Mucosa of descending colon (tissue), 3 donors: ENCODE data around the gene C22orf31. TPM values are rescaled to one million over a fixed set of nuclear protein-coding genes. Genes with fewer than 3 reads are reported as not detected.

Experiments used
- ATAC-seq: fragments of 200-7000 bp; cut with Tn5 transposase; one replicate; pipeline ENCODE4 v1.9.1; 2020; ENCODE audit warnings: mild to moderate bottlenecking, moderate library complexity
- DNase-seq, 3 donors: peaks; one replicate each; pipeline ENCODE4 v3.0.0-alpha.2; 2020
- H3K36me3 ChIP-seq: fragments of 200-600 bp; one replicate; pipeline ENCODE4 v1.8.0; 2021; ENCODE audit warnings: low read depth, mild to moderate bottlenecking
- H3K4me1 ChIP-seq: fragments of 200-600 bp; one replicate; pipeline ENCODE4 v1.8.0; 2021; ENCODE audit warnings: low read depth, mild to moderate bottlenecking
- H3K4me3 ChIP-seq: fragments of 200-600 bp; one replicate; pipeline ENCODE4 v1.8.0; 2021; ENCODE audit warnings: mild to moderate bottlenecking
- H3K9me3 ChIP-seq: fragments of 200-600 bp; one replicate; pipeline ENCODE4 v1.8.0; 2021; ENCODE audit warnings: mild to moderate bottlenecking
- intact Hi-C, 2 donors: fragments of 100-400 bp; cut with DNase I in 1 of 2; cut with micrococcal nuclease in 1 of 2; formaldehyde crosslinking; loops; one replicate each; pipeline versions ENCODE4 v1.11.0 to v1.11.1; 2022; cut with DNase I, micrococcal nuclease
- total RNA-seq, 3 donors: library from RNA; stranded (reverse); fragmentation: NEBNext Ultra II Directional in 2 of 3; extraction: Animal tissue kit (Norgen Biotek cat#: 25700) in 2 of 3; gene quantifications; one replicate each; pipeline versions ENCODE4 v1.2.1 to v1.2.4, GENCODE V29; 2021 to 2023
- TF ChIP-seq, protein P1 (sequence below): fragments of 200-600 bp; IDR thresholded peaks from one replicate; pipeline ENCODE4 v1.8.0; 2022; ENCODE audit warnings: antibody characterized with exemption, mild to moderate bottlenecking
- donor health status: DM: no; HTN: no; CAD: no; lungs with moderate emphysema.
- donor health status: DM: no; HTN: no; CAD: no.
- donor health status: DM: no; HTN: yes; CAD: no.

Gene C22orf31
- total RNA-seq, 3 donors from 2014 or later: 0.41 TPM; not detected in 2

DNA sequence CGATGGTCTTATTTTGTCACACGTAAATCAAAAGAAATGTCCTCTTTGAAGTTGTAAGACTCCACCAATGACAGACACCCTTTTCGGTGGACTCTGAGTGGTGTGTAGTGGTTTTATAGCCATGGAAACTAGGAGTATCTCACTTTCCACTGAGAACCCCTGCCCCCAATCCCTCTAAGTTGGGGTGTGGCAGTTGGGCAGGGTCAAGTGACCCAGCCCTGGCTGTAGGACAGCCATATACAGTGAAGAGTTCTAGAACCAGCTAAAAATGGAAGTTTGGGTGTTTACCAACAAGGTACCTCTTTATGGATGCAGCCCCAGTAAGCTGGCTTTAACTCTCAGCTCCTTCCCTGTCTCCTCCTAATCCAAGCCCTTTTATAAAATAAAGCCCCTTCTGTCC, 5.2 kb downstream of the C22orf31 start:
- Histone ChIP-seq H3K36me3 (no peaks in the 10 kb centered on the region), H3K4me1 (no peaks in the 10 kb centered on the region), H3K4me3 (no peak overlapping the region), H3K9me3 (no peaks in the 10 kb centered on the region)
- ATAC-seq: no peak
- intact Hi-C loops: no loop called here
- TF ChIP-seq, protein P1, sequence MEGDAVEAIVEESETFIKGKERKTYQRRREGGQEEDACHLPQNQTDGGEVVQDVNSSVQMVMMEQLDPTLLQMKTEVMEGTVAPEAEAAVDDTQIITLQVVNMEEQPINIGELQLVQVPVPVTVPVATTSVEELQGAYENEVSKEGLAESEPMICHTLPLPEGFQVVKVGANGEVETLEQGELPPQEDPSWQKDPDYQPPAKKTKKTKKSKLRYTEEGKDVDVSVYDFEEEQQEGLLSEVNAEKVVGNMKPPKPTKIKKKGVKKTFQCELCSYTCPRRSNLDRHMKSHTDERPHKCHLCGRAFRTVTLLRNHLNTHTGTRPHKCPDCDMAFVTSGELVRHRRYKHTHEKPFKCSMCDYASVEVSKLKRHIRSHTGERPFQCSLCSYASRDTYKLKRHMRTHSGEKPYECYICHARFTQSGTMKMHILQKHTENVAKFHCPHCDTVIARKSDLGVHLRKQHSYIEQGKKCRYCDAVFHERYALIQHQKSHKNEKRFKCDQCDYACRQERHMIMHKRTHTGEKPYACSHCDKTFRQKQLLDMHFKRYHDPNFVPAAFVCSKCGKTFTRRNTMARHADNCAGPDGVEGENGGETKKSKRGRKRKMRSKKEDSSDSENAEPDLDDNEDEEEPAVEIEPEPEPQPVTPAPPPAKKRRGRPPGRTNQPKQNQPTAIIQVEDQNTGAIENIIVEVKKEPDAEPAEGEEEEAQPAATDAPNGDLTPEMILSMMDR: no peak
- no peak for DNase-seq

DNA sequence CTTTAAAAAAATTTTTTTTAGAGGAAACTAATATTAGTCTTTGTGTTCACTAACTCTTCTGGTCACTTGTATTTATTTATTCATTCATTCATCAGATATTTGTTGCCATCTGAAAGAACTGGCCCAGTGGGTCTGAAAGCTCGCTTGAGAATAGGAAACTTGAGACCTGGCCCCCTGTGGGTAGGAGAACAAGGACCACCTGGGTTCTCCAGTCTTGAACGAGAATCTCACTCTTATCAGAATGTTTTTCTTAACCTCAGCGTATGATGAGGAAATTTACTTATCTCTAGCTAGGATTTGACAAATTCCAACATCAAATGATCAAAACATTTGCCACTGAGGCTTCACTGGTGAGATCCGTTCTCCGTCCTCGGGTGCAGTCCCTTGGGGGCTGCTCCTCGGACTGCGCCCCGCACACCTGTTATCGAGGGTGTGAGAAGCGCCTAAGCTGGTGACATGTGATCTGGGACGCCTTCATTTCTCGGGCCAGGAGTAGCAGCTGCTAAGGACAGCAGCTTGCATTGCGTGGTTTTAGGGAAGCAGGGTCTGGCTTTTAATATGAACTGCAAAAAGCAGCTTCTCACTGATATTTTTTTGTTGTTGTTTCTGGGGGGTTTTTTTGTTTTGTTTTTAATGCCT, 6.3 kb downstream of the C22orf31 start:
- Histone ChIP-seq H3K4me3 (no peak overlapping the region), H3K9me3 (no peaks in the 10 kb centered on the region), H3K4me1 (no peaks in the 10 kb centered on the region), H3K36me3 (no peaks in the 10 kb centered on the region)
- ATAC-seq (no peak), DNase-seq (no peak)
- intact Hi-C loops: no loop called here
- TF ChIP-seq, protein P1: no peak

DNA sequence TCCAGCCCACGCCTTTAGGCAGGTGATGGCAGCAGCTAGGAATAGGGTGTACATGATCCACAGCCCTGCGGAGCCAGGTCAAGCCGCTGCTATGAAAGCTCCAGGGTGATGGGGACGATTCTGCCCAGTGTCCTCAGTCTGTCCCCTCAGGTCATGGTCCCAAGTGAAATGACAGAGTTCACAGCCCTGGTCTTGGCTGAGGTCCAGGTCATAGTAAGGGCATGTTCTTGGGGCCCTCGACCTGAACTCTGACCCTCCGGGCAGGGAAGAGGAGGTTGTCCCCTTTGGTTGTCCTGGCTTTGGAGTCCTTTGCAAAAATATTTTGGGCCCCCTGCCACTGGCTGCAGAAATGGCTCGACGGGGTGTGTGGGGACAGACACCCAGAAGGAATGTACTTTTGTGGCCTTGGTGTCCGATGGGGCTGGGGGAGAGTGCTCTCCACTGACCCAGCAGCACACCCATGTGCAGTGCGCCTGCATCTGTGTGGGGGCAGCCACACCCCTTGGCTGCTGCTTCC, 7.3 kb downstream of the C22orf31 start:
- no peak for DNase-seq
- Histone ChIP-seq H3K9me3 (no peaks in the 10 kb centered on the region), H3K4me1 (no peaks in the 10 kb centered on the region), H3K36me3 (no peaks in the 10 kb centered on the region), H3K4me3 (no peak overlapping the region)
- ATAC-seq: no peak
- intact Hi-C loops: no loop called here
- TF ChIP-seq, protein P1: no peak

DNA sequence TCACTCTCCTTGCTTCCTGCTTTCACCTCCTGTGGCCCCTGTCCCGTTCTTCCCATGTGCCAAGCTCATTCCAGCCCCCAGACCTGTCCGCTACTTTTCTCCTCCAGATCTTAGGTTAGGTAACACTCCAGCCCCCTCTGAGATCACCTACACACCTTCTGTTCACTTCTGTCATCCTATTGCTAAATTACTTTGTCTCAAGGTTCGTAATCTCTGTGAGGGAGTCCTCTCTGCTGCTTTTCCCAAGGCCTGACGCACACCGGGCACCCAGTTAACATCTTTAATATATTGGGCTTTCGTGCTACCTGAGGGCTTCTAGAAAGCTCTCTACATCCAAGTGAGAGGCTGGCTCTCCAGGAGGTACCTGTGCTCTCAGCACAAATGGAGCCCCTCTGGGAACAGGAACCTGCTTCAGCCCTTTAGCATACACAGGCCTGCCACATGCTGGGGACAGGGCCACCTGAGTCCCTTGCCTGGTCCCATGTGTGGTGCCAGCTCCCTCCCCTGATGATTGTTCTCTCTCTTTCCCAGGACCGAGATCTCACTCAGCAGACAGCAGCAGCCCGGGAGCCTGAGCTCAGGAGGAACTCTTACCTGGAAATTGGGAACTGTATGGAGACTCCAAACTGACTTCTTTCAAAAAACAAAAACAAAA, 8.5 kb downstream of the C22orf31 start:
- no peaks in the 10 kb centered on the region for H3K36me3 ChIP-seq

DNA sequence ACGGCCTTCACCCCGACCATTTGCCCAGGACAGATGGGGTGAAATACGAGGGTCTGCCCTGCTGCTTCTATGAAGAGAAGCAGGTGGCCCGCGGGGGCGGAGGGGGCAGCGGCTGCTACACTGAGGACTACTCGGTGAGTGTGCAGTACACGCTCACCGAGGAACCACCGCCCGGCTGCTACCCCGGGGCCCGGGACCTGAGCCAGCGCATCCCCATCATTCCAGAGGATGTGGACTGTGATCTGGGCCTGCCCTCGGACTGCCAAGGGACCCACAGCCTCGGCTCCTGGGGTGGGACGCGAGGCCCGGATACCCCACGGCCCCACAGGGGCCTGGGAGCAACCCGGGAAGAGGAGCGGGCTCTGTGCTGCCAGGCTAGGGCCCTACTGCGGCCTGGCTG, 11.2 kb downstream of the C22orf31 start:
- TF ChIP-seq, protein P1: no peak
- Histone ChIP-seq H3K4me3 (no peak overlapping the region), H3K4me1 (no peaks in the 10 kb centered on the region), H3K36me3 (no peaks in the 10 kb centered on the region), H3K9me3 (no peaks in the 10 kb centered on the region)
- ATAC-seq (no peak), DNase-seq (no peak)
- intact Hi-C loops: no loop called here

More for the DNA sequence above, 8.5 kb downstream of the C22orf31 start:
- ATAC-seq (no peak), DNase-seq (no peak)
- intact Hi-C loops: no loop called here
- Histone ChIP-seq H3K4me3 (no peak overlapping the region), H3K4me1 (no peaks in the 10 kb centered on the region), H3K9me3 (no peaks in the 10 kb centered on the region)
- TF ChIP-seq, protein P1: no peak
